HCT116 (cell line): ENCODE results near the gene IMPDH1. TPM values are rescaled to one million over a fixed set of nuclear protein-coding genes. Genes with fewer than 3 reads are reported as not detected.

Experiments used
- ATAC-seq: fragments of 200-7000 bp; cut with Tn5 transposase; 2 replicates; pipeline ENCODE4 v1.9.1; 2020; ENCODE audit warnings: mild to moderate bottlenecking, moderate library complexity
- BruUV-seq: library from RNA; stranded (reverse); fragments of 400-500 nt; replicated peaks from 2 replicates; lab custom pipeline; 2021; lab: Mats Ljungman, UMichigan
- CTCF ChIA-PET: fragments of 300-600 bp; sonication (Branson Sonifier 250); formaldehyde crosslinking; loops from one replicate; lab custom pipeline; 2021; ENCODE audit warnings: antibody characterized with exemption; lab: Charles Lee
- POLR2A ChIA-PET: fragments of 300-600, 350-600 bp; sonication (Branson Sonifier 250); formaldehyde crosslinking; loops from one replicate; lab custom pipeline; 2021; ENCODE audit warnings: antibody characterized with exemption; lab: Charles Lee
- RAD21 ChIA-PET, 2 experiments: fragments of 300-600 bp; sonication (Branson Sonifier 250); formaldehyde crosslinking; loops; one replicate each; lab custom pipeline; 2023; ENCODE audit warnings: low total read pairs in 2 of 2; ENCODE audit not compliant: uncharacterized antibody in 2 of 2, unreplicated experiment in 2 of 2, low non-redundant PET in 1 of 2; lab: Charles Lee
- DNase-seq: peaks from one replicate; pipeline ENCODE4 v3.0.0-alpha.2; 2010; ENCODE audit warnings: low read depth, low spot score
- H2AFZ ChIP-seq: fragments of 200-600 bp; shearing (Covaris generic), sonication (generic); 2 replicates; pipeline ENCODE4 v1.6.1; 2017; ENCODE audit warnings: low read depth, mixed run types, mixed read lengths, antibody characterized with exemption, low read length; ENCODE audit not compliant: poor library complexity, severe bottlenecking
- H3K27ac ChIP-seq: 2 replicates; pipeline ENCODE4 v1.5.1; 2012; ENCODE audit warnings: low read depth, low read length
- H3K27me3 ChIP-seq: fragments of 200-600 bp; sonication (generic); 2 replicates; pipeline ENCODE4 v1.6.1; 2016; ENCODE audit warnings: mixed run types, low read length, mixed read lengths; ENCODE audit not compliant: insufficient read depth
- H3K36me3 ChIP-seq, 2 experiments: fragments of 200-500 bp in 1 of 2; fragments of 200-600 bp in 1 of 2; sonication (Bioruptor generic) in 1 of 2; sonication (generic) in 1 of 2; 2 replicates each; pipeline versions ENCODE4 v1.5.1 to v1.6.1; 2014 to 2016; ENCODE audit warnings: low read length in 2 of 2, inconsistent platforms in 1 of 2, mixed read lengths in 1 of 2, mixed run types in 1 of 2; ENCODE audit not compliant: insufficient read depth in 2 of 2, control insufficient read depth in 1 of 2
- H3K4me1 ChIP-seq, 2 experiments: fragments of 200-600 bp in 1 of 2; sonication (generic) in 1 of 2; 2 replicates each; pipeline versions ENCODE4 v1.5.1 to v1.6.1; 2012 to 2017; ENCODE audit warnings: low read length in 2 of 2, inconsistent platforms in 1 of 2, mild to moderate bottlenecking in 1 of 2, mixed read lengths in 1 of 2, mixed run types in 1 of 2, moderate library complexity in 1 of 2; ENCODE audit not compliant: insufficient read depth in 2 of 2, control insufficient read depth in 1 of 2
- H3K4me2 ChIP-seq: fragments of 200-600 bp; sonication (generic); 2 replicates; pipeline ENCODE4 v1.6.1; 2017; ENCODE audit warnings: mixed run types, low read length, mixed read lengths
- H3K4me3 ChIP-seq, 2 experiments: fragments of 200-600 bp in 1 of 2; sonication (generic) in 1 of 2; replicated peaks in 1 of 2; 2 replicates each; pipeline ENCODE4 v1.5.1; 2011 to 2016; ENCODE audit warnings: low read length in 2 of 2, control low read depth in 1 of 2, low read depth in 1 of 2, mild to moderate bottlenecking in 1 of 2, mixed read lengths in 1 of 2, mixed run types in 1 of 2
- H3K79me2 ChIP-seq: fragments of 200-600 bp; sonication (generic); 2 replicates; pipeline ENCODE4 v1.6.1; 2017; ENCODE audit warnings: mild to moderate bottlenecking, mixed run types, low read length, moderate library complexity, mixed read lengths; ENCODE audit not compliant: insufficient read depth
- H3K9ac ChIP-seq: fragments of 200-600 bp; sonication (generic); 2 replicates; pipeline ENCODE4 v1.6.1; 2016; ENCODE audit warnings: low read length, mixed read lengths
- H3K9me2 ChIP-seq: fragments of 200-600 bp; sonication (generic), shearing (Covaris generic); 2 replicates; pipeline ENCODE4 v1.6.1; 2017; ENCODE audit warnings: mixed run types, mild to moderate bottlenecking, moderate library complexity; ENCODE audit not compliant: insufficient read depth
- H3K9me3 ChIP-seq, 2 experiments: fragments of 200-500 bp in 1 of 2; fragments of 200-600 bp in 1 of 2; sonication (Bioruptor generic) in 1 of 2; sonication (generic) in 1 of 2; 2 replicates each; pipeline ENCODE4 v1.6.1; 2014 to 2017; ENCODE audit warnings: low read length in 2 of 2, mixed read lengths in 2 of 2, inconsistent platforms in 1 of 2, low read depth in 1 of 2, mild to moderate bottlenecking in 1 of 2, mixed run types in 1 of 2, moderate library complexity in 1 of 2; ENCODE audit not compliant: control insufficient read depth in 1 of 2, insufficient read depth in 1 of 2
- H4K20me1 ChIP-seq: fragments of 200-600 bp; sonication (generic), shearing (Covaris generic); 2 replicates; pipeline ENCODE4 v1.6.1; 2017; ENCODE audit warnings: mixed run types, mild to moderate bottlenecking, moderate library complexity; ENCODE audit not compliant: insufficient read depth
- CEBPB ChIP-seq: IDR thresholded peaks from 2 replicates; pipeline ENCODE4 v1.6.1; 2012; ENCODE audit warnings: low read depth
- CTCF ChIP-seq, 3 experiments: fragments of 200-600 bp in 1 of 3; sonication (generic) in 1 of 3; IDR thresholded peaks in 2 of 3; conservative IDR thresholded peaks in 1 of 3; 2 replicates each; pipeline ENCODE4 v1.5.1; 2012 to 2017; ENCODE audit warnings: low read depth in 2 of 3, low read length in 2 of 3, antibody characterized with exemption in 1 of 3, borderline replicate concordance in 1 of 3, control low read depth in 1 of 3, mild to moderate bottlenecking in 1 of 3, mixed read lengths in 1 of 3, mixed run types in 1 of 3, moderate library complexity in 1 of 3; ENCODE audit not compliant: insufficient read depth in 1 of 3
- EZH2 ChIP-seq: fragments of 200-600 bp; sonication (generic); IDR thresholded peaks from 2 replicates; pipeline ENCODE4 v1.6.1; 2017; ENCODE audit warnings: antibody characterized with exemption, mixed run types
- EZH2phosphoT487 ChIP-seq: fragments of 200-600 bp; IDR thresholded peaks from 2 replicates; pipeline ENCODE4 v1.6.1; 2018; ENCODE audit warnings: antibody characterized with exemption, borderline replicate concordance
- JUND ChIP-seq: IDR thresholded peaks from 2 replicates; pipeline ENCODE4 v1.6.1; 2012
- MAX ChIP-seq: IDR thresholded peaks from 2 replicates; pipeline ENCODE4 v1.6.1; 2012
- POLR2A ChIP-seq: IDR thresholded peaks from 2 replicates; pipeline ENCODE4 v1.7.0; 2011; ENCODE audit warnings: borderline replicate concordance; ENCODE audit not compliant: insufficient read depth, insufficient read length; ENCODE audit errors: extremely low read depth
- POLR2AphosphoS5 ChIP-seq: IDR thresholded peaks from 2 replicates; pipeline ENCODE4 v1.6.1; 2011; ENCODE audit warnings: mild to moderate bottlenecking, low read depth, low read length, moderate library complexity
- RAD21 ChIP-seq: IDR thresholded peaks from 2 replicates; pipeline ENCODE4 v1.6.1; 2012; ENCODE audit warnings: low read depth, mild to moderate bottlenecking
- SRF ChIP-seq: IDR thresholded peaks from 2 replicates; pipeline ENCODE4 v1.6.1; 2012; ENCODE audit warnings: low read depth
- TCF7L2 ChIP-seq: IDR thresholded peaks from 2 replicates; pipeline ENCODE4 v1.7.0; 2011; ENCODE audit warnings: borderline replicate concordance, inconsistent platforms; ENCODE audit not compliant: insufficient read depth, insufficient read length; ENCODE audit errors: extremely low read depth
- YY1 ChIP-seq: IDR thresholded peaks from 2 replicates; pipeline ENCODE4 v1.6.1; 2011; ENCODE audit warnings: low read length, low read depth, moderate library complexity, mild to moderate bottlenecking; ENCODE audit not compliant: insufficient replicate concordance; ENCODE audit errors: extremely low read depth
- ZFX ChIP-seq: fragments of 450-650 bp; IDR thresholded peaks from 2 replicates; pipeline ENCODE4 v1.6.1; 2017
- ZNF274 ChIP-seq: fragments of 200-500 bp; sonication (Bioruptor generic); IDR thresholded peaks from 2 replicates; pipeline ENCODE4 v1.6.1; 2014; ENCODE audit warnings: mild to moderate bottlenecking, low read depth, low read length, inconsistent platforms
- intact Hi-C: fragments of 100-400 bp; cut with micrococcal nuclease; formaldehyde crosslinking; loops from 2 replicates; pipeline ENCODE4 v1.10.0; 2022
- total RNA-seq: library from RNA; stranded (reverse); gene quantifications from one replicate; pipeline ENCODE4 v1.2.1, GENCODE V29; 2021; ENCODE audit not compliant: unreplicated experiment
- TF ChIP-seq, protein P1 (sequence below): IDR thresholded peaks from 2 replicates; pipeline ENCODE4 v1.6.1; 2011; ENCODE audit warnings: mild to moderate bottlenecking, low read length, moderate library complexity; ENCODE audit not compliant: insufficient replicate concordance; ENCODE audit errors: extremely low read depth
- TF ChIP-seq, protein P2 (sequence below): IDR thresholded peaks from 2 replicates; pipeline ENCODE4 v1.6.1; 2012; ENCODE audit warnings: low read depth
- TF ChIP-seq, protein P3 (sequence below): IDR thresholded peaks from 2 replicates; pipeline ENCODE4 v1.6.1; 2012

Gene IMPDH1
- total RNA-seq, 1 experiment from 2014 or later: 98.2 TPM

- H4K20me1 ChIP-seq: no peaks in the 10 kb centered on the region
- H3K4me3 ChIP-seq: no peak overlapping the region
- no peak overlapping the region for H3K9ac ChIP-seq
- no peaks in the 10 kb centered on the region for H3K9me2 ChIP-seq
- H3K4me1 ChIP-seq: no peaks in the 10 kb centered on the region
- H2AFZ ChIP-seq: no peak overlapping the region
- no peak for ATAC-seq
- no peaks in the 10 kb centered on the region for H3K36me3 ChIP-seq
- no peak for DNase-seq
- no peaks in the 10 kb centered on the region for H3K79me2 ChIP-seq
- RAD21 ChIA-PET: no interaction called here
- no peak for TF ChIP-seq POLR2AphosphoS5
- TF ChIP-seq ZFX: no peak; the same call in 1 of the 2 replicates
- no peak for TF ChIP-seq CEBPB
- TF ChIP-seq ZNF274: no peak
- TF ChIP-seq, protein P1, sequence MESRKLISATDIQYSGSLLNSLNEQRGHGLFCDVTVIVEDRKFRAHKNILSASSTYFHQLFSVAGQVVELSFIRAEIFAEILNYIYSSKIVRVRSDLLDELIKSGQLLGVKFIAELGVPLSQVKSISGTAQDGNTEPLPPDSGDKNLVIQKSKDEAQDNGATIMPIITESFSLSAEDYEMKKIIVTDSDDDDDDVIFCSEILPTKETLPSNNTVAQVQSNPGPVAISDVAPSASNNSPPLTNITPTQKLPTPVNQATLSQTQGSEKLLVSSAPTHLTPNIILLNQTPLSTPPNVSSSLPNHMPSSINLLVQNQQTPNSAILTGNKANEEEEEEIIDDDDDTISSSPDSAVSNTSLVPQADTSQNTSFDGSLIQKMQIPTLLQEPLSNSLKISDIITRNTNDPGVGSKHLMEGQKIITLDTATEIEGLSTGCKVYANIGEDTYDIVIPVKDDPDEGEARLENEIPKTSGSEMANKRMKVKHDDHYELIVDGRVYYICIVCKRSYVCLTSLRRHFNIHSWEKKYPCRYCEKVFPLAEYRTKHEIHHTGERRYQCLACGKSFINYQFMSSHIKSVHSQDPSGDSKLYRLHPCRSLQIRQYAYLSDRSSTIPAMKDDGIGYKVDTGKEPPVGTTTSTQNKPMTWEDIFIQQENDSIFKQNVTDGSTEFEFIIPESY: no peak
- no peak for TF ChIP-seq EZH2
- no peak for TF ChIP-seq SRF
- TF ChIP-seq, protein P2, sequence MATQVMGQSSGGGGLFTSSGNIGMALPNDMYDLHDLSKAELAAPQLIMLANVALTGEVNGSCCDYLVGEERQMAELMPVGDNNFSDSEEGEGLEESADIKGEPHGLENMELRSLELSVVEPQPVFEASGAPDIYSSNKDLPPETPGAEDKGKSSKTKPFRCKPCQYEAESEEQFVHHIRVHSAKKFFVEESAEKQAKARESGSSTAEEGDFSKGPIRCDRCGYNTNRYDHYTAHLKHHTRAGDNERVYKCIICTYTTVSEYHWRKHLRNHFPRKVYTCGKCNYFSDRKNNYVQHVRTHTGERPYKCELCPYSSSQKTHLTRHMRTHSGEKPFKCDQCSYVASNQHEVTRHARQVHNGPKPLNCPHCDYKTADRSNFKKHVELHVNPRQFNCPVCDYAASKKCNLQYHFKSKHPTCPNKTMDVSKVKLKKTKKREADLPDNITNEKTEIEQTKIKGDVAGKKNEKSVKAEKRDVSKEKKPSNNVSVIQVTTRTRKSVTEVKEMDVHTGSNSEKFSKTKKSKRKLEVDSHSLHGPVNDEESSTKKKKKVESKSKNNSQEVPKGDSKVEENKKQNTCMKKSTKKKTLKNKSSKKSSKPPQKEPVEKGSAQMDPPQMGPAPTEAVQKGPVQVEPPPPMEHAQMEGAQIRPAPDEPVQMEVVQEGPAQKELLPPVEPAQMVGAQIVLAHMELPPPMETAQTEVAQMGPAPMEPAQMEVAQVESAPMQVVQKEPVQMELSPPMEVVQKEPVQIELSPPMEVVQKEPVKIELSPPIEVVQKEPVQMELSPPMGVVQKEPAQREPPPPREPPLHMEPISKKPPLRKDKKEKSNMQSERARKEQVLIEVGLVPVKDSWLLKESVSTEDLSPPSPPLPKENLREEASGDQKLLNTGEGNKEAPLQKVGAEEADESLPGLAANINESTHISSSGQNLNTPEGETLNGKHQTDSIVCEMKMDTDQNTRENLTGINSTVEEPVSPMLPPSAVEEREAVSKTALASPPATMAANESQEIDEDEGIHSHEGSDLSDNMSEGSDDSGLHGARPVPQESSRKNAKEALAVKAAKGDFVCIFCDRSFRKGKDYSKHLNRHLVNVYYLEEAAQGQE: no peak
- no peak for TF ChIP-seq YY1
- no peak for TF ChIP-seq RAD21
- no peak for TF ChIP-seq EZH2phosphoT487
- TF ChIP-seq MAX: no peak
- TF ChIP-seq, protein P3, sequence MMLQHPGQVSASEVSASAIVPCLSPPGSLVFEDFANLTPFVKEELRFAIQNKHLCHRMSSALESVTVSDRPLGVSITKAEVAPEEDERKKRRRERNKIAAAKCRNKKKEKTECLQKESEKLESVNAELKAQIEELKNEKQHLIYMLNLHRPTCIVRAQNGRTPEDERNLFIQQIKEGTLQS: no peak
- TF ChIP-seq JUND: no peak
- TF ChIP-seq POLR2A: no peak
- no peak for TF ChIP-seq CTCF (IDR thresholded peaks at IDR 0.05 in 2 of 3, conservative IDR thresholded peaks at IDR 0.05 in 1 of 3; ENCODE audit: borderline replicate concordance in 1 of 3, insufficient read depth in 1 of 3, low read depth in 2 of 3, low read length in 2 of 3)
- TF ChIP-seq TCF7L2: no peak
- H3K4me2 ChIP-seq: no peak overlapping the region
- intact Hi-C loops: no loop called here
- no peaks in the 10 kb centered on the region for H3K9me3 ChIP-seq
- POLR2A ChIA-PET: no interaction called here
- BruUV-seq: no TSS peak
- H3K27me3 ChIP-seq: no peaks in the 10 kb centered on the region
- H3K27ac ChIP-seq: no peak overlapping the region
- CTCF ChIA-PET: no interaction called here
Measured at GRCh38 chr7:128351296-128352152, 58.3 kb downstream of the IMPDH1 start.
